ENCODE measurements around the gene ROR1.

- no peak for TF ChIP-seq BCL6 (CRISPR knock-in tag; IDR thresholded peaks at IDR 0.05)
- TF ChIP-seq GABPB1 (CRISPR knock-in tag; IDR thresholded peaks at IDR 0.05), result no peak
- TF ChIP-seq, protein P1, sequence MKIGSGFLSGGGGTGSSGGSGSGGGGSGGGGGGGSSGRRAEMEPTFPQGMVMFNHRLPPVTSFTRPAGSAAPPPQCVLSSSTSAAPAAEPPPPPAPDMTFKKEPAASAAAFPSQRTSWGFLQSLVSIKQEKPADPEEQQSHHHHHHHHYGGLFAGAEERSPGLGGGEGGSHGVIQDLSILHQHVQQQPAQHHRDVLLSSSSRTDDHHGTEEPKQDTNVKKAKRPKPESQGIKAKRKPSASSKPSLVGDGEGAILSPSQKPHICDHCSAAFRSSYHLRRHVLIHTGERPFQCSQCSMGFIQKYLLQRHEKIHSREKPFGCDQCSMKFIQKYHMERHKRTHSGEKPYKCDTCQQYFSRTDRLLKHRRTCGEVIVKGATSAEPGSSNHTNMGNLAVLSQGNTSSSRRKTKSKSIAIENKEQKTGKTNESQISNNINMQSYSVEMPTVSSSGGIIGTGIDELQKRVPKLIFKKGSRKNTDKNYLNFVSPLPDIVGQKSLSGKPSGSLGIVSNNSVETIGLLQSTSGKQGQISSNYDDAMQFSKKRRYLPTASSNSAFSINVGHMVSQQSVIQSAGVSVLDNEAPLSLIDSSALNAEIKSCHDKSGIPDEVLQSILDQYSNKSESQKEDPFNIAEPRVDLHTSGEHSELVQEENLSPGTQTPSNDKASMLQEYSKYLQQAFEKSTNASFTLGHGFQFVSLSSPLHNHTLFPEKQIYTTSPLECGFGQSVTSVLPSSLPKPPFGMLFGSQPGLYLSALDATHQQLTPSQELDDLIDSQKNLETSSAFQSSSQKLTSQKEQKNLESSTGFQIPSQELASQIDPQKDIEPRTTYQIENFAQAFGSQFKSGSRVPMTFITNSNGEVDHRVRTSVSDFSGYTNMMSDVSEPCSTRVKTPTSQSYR (CRISPR knock-in tag; IDR thresholded peaks at IDR 0.05; ENCODE audit: borderline replicate concordance), result no peak
- no peak for TF ChIP-seq SP1 (IDR thresholded peaks at IDR 0.05)
- no peak for TF ChIP-seq SP1 (CRISPR knock-in tag; IDR thresholded peaks at IDR 0.05)
- TF ChIP-seq, protein P2, sequence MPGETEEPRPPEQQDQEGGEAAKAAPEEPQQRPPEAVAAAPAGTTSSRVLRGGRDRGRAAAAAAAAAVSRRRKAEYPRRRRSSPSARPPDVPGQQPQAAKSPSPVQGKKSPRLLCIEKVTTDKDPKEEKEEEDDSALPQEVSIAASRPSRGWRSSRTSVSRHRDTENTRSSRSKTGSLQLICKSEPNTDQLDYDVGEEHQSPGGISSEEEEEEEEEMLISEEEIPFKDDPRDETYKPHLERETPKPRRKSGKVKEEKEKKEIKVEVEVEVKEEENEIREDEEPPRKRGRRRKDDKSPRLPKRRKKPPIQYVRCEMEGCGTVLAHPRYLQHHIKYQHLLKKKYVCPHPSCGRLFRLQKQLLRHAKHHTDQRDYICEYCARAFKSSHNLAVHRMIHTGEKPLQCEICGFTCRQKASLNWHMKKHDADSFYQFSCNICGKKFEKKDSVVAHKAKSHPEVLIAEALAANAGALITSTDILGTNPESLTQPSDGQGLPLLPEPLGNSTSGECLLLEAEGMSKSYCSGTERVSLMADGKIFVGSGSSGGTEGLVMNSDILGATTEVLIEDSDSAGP (CRISPR knock-in tag; IDR thresholded peaks at IDR 0.05; ENCODE audit: borderline replicate concordance), result no peak
- TF ChIP-seq CTCF (CRISPR knock-in tag; IDR thresholded peaks at IDR 0.05), result no peak
- no peak for TF ChIP-seq POLR2AphosphoS5 (IDR thresholded peaks at IDR 0.05; ENCODE audit: low read depth, low read length)
- TF ChIP-seq CREM (IDR thresholded peaks at IDR 0.05), result no peak
- no peak for TF ChIP-seq CREM (CRISPR knock-in tag; IDR thresholded peaks at IDR 0.05)
- TF ChIP-seq RBFOX2 (IDR thresholded peaks at IDR 0.05; ENCODE audit: low read depth, low read length), result no peak
- TF ChIP-seq, protein P3, sequence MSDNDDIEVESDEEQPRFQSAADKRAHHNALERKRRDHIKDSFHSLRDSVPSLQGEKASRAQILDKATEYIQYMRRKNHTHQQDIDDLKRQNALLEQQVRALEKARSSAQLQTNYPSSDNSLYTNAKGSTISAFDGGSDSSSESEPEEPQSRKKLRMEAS (IDR thresholded peaks at IDR 0.05), result no peak
- no peak for TF ChIP-seq CBX1 (IDR thresholded peaks at IDR 0.05; ENCODE audit: low read depth)
Observed at GRCh38 chr1:64167176-64167575, 393.4 kb downstream of the ROR1 start.

Measured in HepG2 (cell line).